ENCODE data around the gene MEIS2.
"Not testable (repeated sequence)": the region's sequence is repeated elsewhere in the genome, so short reads cannot be mapped to it uniquely, and the experiment has no call there.

Gene MEIS2

GRCh38 chr15:37009288-37009687 lies 91.1 kb downstream of the MEIS2 start:
- no peak for DNase-seq (ENCODE audit: low read depth)

- DNase-seq (ENCODE audit: low read depth): no peak
These were observed 92.1 kb downstream of the MEIS2 start for GRCh38 chr15:37008205-37008604.

- no peak for DNase-seq (ENCODE audit: low read depth)
These were observed 93.0 kb downstream of the MEIS2 start for GRCh38 chr15:37007301-37007700.

- no peak for DNase-seq (ENCODE audit: low read depth)
These were observed 95.2 kb downstream of the MEIS2 start for GRCh38 chr15:37004981-37005735.

GRCh38 chr15:37004373-37004869 lies 95.9 kb downstream of the MEIS2 start:
- DNase-seq (ENCODE audit: low read depth): no peak

- peak; percentile 79 for DNase-seq (ENCODE audit: low read depth)
These were observed 98.2 kb downstream of the MEIS2 start for GRCh38 chr15:37002041-37002672.

GRCh38 chr15:37001417-37001816 lies 98.9 kb downstream of the MEIS2 start:
- DNase-seq (ENCODE audit: low read depth): no peak

GRCh38 chr15:36999778-37000177 lies 100.6 kb downstream of the MEIS2 start:
- DNase-seq (ENCODE audit: low read depth): no peak

- DNase-seq (ENCODE audit: low read depth): no peak
These were observed 103.7 kb downstream of the MEIS2 start for GRCh38 chr15:36996538-36997181.

- no peak for DNase-seq (ENCODE audit: low read depth)
These were observed 104.2 kb downstream of the MEIS2 start for GRCh38 chr15:36996121-36996520.

GRCh38 chr15:36994790-36995189 lies 105.6 kb downstream of the MEIS2 start:
- no peak for DNase-seq (ENCODE audit: low read depth)

GRCh38 chr15:36992454-36992853 lies 107.9 kb downstream of the MEIS2 start:
- no peak for DNase-seq (ENCODE audit: low read depth)

GRCh38 chr15:36988947-36989346 lies 111.4 kb downstream of the MEIS2 start:
- peak; percentile 47 for DNase-seq (ENCODE audit: low read depth)

- DNase-seq (ENCODE audit: low read depth): peak; percentile 16
These were observed 117.9 kb downstream of the MEIS2 start for GRCh38 chr15:36982430-36982829.

GRCh38 chr15:36980281-36980680 lies 120.1 kb downstream of the MEIS2 start:
- DNase-seq (ENCODE audit: low read depth): not testable (repeated sequence)

GRCh38 chr15:36978625-36979024 lies 121.7 kb downstream of the MEIS2 start:
- no peak for DNase-seq (ENCODE audit: low read depth)

GRCh38 chr15:36978126-36978525 lies 122.2 kb downstream of the MEIS2 start:
- DNase-seq (ENCODE audit: low read depth): no peak

- DNase-seq (ENCODE audit: low read depth): peak; percentile 81
These were observed 122.7 kb downstream of the MEIS2 start for GRCh38 chr15:36977659-36978058.

- no peak for DNase-seq (ENCODE audit: low read depth)
These were observed 127.6 kb downstream of the MEIS2 start for GRCh38 chr15:36972704-36973103.

GRCh38 chr15:36970522-36970921 lies 129.8 kb downstream of the MEIS2 start:
- no peak for DNase-seq (ENCODE audit: low read depth)

GRCh38 chr15:36967929-36968328 lies 132.4 kb downstream of the MEIS2 start:
- DNase-seq (ENCODE audit: low read depth): no peak

- no peak for DNase-seq (ENCODE audit: low read depth)
These were observed 133.6 kb downstream of the MEIS2 start for GRCh38 chr15:36966708-36967107.

Measured in amniotic epithelial cell (primary cell).